Measurements from ENCODE around the gene MPC1.

DNA sequence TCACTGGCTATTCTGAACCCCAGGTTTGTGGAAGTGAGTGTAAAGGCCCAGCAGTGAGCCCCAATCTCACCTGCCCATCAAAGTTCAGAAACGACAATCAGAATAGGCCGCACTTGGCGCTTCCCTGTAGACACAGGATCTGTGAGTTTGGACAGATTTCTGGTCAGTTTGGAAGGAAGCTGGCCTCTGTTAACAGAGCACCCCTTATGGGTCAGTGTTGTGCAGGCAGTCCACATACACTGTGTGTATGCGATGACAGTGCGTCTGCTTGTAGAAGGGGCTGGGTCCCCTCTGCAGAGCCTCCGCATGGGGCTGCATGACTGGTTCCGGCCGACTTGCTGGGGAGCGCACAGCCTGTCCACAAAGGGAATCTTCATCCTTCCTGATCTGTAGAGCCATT, 3.4 kb upstream of the MPC1 start:
- TF ChIP-seq, protein P1, sequence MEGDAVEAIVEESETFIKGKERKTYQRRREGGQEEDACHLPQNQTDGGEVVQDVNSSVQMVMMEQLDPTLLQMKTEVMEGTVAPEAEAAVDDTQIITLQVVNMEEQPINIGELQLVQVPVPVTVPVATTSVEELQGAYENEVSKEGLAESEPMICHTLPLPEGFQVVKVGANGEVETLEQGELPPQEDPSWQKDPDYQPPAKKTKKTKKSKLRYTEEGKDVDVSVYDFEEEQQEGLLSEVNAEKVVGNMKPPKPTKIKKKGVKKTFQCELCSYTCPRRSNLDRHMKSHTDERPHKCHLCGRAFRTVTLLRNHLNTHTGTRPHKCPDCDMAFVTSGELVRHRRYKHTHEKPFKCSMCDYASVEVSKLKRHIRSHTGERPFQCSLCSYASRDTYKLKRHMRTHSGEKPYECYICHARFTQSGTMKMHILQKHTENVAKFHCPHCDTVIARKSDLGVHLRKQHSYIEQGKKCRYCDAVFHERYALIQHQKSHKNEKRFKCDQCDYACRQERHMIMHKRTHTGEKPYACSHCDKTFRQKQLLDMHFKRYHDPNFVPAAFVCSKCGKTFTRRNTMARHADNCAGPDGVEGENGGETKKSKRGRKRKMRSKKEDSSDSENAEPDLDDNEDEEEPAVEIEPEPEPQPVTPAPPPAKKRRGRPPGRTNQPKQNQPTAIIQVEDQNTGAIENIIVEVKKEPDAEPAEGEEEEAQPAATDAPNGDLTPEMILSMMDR (IDR thresholded peaks at IDR 0.05; ENCODE audit: low read length), result no peak
- no peak for TF ChIP-seq EZH2 (IDR thresholded peaks at IDR 0.05; ENCODE audit: borderline replicate concordance, low read length)

Data from OCI-LY1 (cell line).